OCI-LY7 (cell line): ENCODE results near the gene KRTAP10-8.

Source experiments
- EZH2phosphoT487 ChIP-seq: fragments of 200-600 bp; sonication (generic); IDR thresholded peaks from 2 replicates; pipeline ENCODE4 v1.6.1; 2018; ENCODE audit warnings: low read depth, borderline replicate concordance, mild to moderate bottlenecking, mixed run types, antibody characterized with exemption, low read length, moderate library complexity, mixed read lengths
- TF ChIP-seq, protein P1 (sequence below): fragments of 200-600 bp; sonication (generic); conservative IDR thresholded peaks from 2 replicates; pipeline ENCODE4 v1.5.1; 2014; ENCODE audit warnings: mild to moderate bottlenecking, antibody characterized with exemption, low read length, moderate library complexity, mixed read lengths

DNA sequence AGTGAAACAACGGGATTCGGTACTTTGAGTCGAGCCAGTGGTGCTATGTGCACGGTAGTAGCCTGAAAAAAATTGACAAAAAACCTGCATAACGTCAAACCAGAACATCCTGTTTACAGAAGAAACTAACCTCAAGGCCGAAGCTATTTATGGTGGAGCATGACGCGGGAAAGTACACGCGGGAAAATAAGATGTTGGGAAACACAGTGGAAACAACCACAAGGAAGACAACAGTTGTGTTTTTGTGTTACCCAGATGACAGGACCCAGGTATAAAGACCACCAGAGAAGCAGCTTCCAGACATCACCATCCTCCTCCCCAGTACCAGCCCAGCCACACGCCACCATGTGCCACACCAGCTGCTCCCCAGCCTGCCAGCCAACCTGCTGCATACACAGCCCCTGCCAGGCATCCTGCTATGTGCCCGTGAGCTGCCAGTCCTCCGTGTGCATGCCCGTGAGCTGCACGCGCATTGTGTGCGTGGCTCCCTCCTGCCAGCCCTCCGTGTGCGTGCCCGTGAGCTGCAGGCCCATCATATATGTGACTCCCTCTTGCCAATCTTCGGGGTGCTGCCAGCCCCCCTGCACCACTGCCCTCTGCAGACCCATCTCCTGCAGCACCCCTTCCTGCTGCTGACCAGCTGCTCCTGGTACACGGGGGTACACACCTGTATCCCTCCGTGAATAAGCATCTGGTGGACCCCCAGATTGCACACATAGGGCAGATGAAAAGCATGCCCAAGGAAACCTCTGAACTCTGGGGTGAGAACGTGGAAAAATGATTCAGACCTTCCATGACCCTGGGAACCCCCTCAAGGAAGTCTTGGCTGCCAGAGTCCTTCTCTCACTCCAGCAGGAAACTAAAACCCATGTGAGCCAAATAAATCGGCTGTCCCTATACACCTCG is 46.0 kb downstream of the KRTAP10-8 start, which contains the start of gene KRTAP12-3:
- TF ChIP-seq, protein P1, sequence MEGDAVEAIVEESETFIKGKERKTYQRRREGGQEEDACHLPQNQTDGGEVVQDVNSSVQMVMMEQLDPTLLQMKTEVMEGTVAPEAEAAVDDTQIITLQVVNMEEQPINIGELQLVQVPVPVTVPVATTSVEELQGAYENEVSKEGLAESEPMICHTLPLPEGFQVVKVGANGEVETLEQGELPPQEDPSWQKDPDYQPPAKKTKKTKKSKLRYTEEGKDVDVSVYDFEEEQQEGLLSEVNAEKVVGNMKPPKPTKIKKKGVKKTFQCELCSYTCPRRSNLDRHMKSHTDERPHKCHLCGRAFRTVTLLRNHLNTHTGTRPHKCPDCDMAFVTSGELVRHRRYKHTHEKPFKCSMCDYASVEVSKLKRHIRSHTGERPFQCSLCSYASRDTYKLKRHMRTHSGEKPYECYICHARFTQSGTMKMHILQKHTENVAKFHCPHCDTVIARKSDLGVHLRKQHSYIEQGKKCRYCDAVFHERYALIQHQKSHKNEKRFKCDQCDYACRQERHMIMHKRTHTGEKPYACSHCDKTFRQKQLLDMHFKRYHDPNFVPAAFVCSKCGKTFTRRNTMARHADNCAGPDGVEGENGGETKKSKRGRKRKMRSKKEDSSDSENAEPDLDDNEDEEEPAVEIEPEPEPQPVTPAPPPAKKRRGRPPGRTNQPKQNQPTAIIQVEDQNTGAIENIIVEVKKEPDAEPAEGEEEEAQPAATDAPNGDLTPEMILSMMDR = no peak
- TF ChIP-seq EZH2phosphoT487 = no peak
